GM18502 (cell line): Measurements from ENCODE around the gene CFAP210.

Experiments used
- ATAC-seq: cut with Tn5 transposase; IDR thresholded peaks from one replicate; pipeline ENCODE4 v1.9.1; 2021; ENCODE audit warnings: mild to moderate bottlenecking; ENCODE audit not compliant: unreplicated experiment, poor library complexity

Gene CFAP210

GRCh38 chr2:169694113-169694893, at the start of gene CFAP210, which contains the start of gene PHOSPHO2:
TSS of gene CFAP210 (minus strand) at chr2:169694405. CDS start at chr2:169694327, 78 bp downstream.
TSS of gene PHOSPHO2 (plus strand) at chr2:169694469. CDS start at chr2:169700972, 6,503 bp downstream.
- peak; percentile 99 for ATAC-seq

GRCh38 chr2:169743549-169743948, 49.3 kb upstream of the CFAP210 start:
- ATAC-seq, result no peak

- no peak for ATAC-seq
Measured at GRCh38 chr2:169739351-169739750, 45.1 kb upstream of the CFAP210 start.

GRCh38 chr2:169738566-169739229, 44.5 kb upstream of the CFAP210 start:
- ATAC-seq, result no peak

GRCh38 chr2:169736902-169737301, 42.7 kb upstream of the CFAP210 start:
- no peak for ATAC-seq

- no peak for ATAC-seq
Measured at GRCh38 chr2:169735623-169736022, 41.4 kb upstream of the CFAP210 start.

GRCh38 chr2:169734169-169734847, 40.1 kb upstream of the CFAP210 start:
- ATAC-seq, result peak; percentile 47

GRCh38 chr2:169732583-169733358, 38.6 kb upstream of the CFAP210 start:
- no peak for ATAC-seq

- ATAC-seq, result no peak
Measured at GRCh38 chr2:169732075-169732474, 37.9 kb upstream of the CFAP210 start.

- no peak for ATAC-seq
Measured at GRCh38 chr2:169729274-169729605, 35.0 kb upstream of the CFAP210 start.

- ATAC-seq, result no peak
Measured at GRCh38 chr2:169727065-169727464, 32.9 kb upstream of the CFAP210 start.

GRCh38 chr2:169721016-169721415, 26.8 kb upstream of the CFAP210 start:
- no peak for ATAC-seq

GRCh38 chr2:169718930-169719504, 24.8 kb upstream of the CFAP210 start:
- no peak for ATAC-seq

- ATAC-seq, result no peak
Measured at GRCh38 chr2:169717691-169718063, 23.5 kb upstream of the CFAP210 start.

GRCh38 chr2:169716938-169717690, 22.9 kb upstream of the CFAP210 start:
- ATAC-seq, result no peak

- ATAC-seq, result no peak
Measured at GRCh38 chr2:169716238-169716886, 22.2 kb upstream of the CFAP210 start.

- ATAC-seq, result no peak
Measured at GRCh38 chr2:169715379-169716237, 21.4 kb upstream of the CFAP210 start.

- ATAC-seq, result no peak
Measured at GRCh38 chr2:169714699-169715098, 20.5 kb upstream of the CFAP210 start.
